Measurements from ENCODE around the gene CAVIN1.
"Not testable (repeated sequence)": the region's sequence is repeated elsewhere in the genome, so short reads cannot be mapped to it uniquely, and the experiment has no call there.

CAVIN1 gene

GRCh38 chr17:42378959-42379594 is 44.0 kb downstream of the CAVIN1 start:
- no peak for DNase-seq (ENCODE audit: low read depth, low spot score)

DNA sequence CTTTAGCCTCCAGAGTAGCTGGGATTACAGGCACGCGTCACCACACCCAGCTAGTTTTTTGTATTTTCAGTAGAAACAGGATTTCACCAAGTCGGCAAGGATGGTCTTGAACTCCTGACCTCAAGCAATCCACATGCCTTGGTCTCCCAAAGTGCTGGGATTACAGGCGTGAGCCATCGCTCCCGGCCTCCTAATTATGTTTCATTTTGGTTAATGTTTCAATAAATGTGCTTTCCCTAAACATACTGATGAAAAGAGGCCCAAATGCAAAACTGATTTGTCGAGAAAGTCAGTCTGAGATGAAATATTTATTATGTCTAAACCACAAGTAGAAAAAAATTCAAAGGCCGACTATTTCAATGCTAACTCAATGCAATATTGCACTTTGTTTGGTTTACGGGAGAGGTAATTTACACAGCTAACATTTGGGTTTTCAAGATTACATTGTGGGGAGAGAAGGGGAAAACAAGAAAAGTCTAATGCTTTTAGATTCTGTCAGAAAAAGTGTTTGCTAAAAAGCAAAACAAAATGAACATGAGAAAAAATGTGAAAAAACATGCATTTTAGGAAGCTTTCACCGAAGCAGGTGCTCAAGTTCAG is 44.6 kb downstream of the CAVIN1 start:
- DNase-seq (ENCODE audit: low read depth, low spot score), result no peak

DNA sequence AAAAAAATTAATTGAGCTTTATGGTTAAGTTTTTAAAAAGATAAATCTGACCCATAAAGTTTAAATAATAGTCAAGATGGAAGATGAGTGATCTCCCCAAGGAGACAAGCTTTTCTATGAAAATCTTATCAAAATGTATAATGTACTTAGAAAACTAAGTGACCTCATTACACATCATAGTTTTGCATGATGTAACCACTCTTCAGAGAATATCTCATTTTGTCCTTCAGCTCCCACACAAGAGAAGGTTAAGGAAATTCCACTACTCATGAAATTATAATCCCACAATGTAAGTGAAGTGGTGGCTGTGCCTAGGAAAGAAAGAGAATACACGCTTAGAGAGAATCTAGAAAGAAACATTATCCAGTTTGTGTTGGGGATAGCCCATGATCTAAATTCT is 49.2 kb downstream of the CAVIN1 start:
- DNase-seq (ENCODE audit: low read depth, low spot score), result no peak

DNA sequence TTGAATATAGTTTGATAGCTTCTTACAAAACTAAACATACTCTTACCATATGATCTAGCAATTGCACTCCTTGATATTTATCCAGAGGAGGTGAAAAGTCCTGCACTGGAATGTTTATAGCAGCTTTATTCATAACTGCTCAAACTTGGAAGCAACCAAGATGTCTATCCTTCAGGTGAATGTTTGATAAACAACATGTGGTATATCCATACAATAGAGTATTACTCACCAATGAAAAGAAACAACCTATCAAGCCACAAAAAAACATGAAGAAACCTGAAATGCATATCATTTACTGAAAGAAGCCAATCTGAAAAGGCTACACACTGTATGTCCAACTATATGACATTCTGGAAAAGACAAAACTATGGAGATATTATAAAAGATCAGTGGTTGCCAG is 50.9 kb downstream of the CAVIN1 start:
- no peak for DNase-seq (ENCODE audit: low read depth, low spot score)

DNA sequence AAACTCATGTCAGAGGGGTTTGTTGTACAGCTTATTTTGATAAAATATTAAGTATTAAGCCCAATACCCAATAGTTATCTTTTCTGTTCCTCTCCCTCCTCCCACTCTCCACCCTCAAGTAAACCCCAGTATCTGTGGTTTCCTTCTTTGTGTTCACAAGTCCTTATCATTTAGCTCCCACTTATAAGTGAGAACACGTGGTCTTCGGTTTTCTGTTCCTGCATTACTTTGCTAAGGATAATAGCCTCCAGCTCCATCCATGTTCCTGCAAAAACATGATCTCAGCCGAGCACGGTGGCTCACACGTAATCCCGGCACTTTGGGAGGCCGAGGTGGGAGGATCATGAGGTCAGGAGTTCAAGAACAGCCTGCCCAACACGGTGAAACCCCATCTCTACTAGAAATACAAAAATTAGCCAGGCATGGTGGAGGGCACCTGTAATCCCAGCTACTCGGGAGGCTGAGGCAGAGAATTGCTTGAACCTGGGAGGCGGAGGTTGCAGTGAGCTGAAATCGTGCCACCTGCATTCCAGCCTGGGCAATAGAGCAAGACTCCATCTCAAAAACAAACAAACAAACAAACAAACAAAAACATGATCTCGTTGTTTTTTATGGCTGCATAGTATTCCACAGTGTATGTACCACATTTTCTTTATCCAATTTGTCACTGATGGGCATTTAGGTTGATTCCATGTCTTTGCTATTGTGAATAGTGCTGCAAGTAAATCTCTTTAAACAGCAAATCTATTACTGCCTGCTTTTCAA is 54.1 kb downstream of the CAVIN1 start:
- DNase-seq (ENCODE audit: low read depth, low spot score), result not testable (repeated sequence)

DNA sequence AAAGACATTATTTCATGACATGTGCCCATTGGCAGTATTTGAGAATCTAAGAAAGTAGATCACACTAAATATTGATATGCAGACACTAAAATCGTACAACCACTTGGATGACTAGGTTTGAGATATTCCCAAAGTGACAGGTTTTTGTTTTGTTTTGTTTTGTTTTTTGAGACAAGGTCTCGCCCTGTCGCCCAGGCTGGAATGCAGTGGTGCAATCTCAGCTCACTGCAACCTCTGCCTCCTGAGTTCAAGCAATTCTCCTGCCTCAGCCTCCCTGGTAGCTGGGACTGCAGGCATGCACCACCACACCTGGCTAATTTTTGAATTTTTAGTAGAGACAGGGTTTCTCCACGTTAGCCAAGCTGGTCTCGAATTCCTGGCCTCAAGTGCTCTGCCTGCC is 54.7 kb downstream of the CAVIN1 start:
- not testable (repeated sequence) for DNase-seq (ENCODE audit: low read depth, low spot score)

GRCh38 chr17:42366176-42367023 is 56.7 kb downstream of the CAVIN1 start:
- DNase-seq (ENCODE audit: low read depth, low spot score), result not testable (repeated sequence)

GRCh38 chr17:42365136-42365535 is 57.9 kb downstream of the CAVIN1 start:
- no peak for DNase-seq (ENCODE audit: low read depth, low spot score)

DNA sequence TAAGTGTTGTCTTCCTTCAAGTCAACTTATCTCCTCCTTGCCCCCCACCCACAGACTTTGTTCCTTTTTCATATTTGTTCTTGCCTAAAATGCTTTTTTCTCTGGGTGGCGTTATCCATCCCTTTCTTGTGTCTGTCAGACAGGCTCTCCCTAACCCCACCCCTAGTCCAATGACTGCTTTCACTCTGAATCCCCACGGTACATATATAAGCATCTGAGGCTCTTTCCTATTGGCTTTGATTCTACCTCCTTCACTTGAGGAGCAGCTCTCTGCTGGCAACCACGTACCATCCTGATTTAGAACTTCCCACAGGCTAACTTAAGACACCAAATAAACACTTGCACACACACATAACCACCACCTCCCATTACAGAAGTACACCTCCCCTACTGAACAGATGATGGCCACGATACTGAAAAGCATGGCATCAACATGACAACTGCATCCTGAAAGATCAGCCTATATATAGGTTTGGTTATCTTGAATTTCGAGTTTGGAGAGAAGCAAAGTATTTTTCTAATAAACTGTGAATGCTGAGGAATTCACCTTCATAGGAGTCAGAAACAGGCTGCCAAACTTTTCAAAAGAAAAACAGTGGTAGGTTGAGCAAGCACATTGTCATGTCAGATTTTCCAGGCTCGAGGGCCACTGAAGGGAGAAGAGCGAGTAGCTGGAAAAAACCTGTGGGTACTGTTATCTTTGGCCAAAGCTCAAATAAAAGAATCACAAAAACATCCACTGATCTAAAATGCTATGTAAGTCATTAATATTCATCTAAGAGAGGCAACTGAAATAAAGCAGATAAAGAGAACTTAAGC is 59.1 kb downstream of the CAVIN1 start:
- no peak for DNase-seq (ENCODE audit: low read depth, low spot score)

DNA sequence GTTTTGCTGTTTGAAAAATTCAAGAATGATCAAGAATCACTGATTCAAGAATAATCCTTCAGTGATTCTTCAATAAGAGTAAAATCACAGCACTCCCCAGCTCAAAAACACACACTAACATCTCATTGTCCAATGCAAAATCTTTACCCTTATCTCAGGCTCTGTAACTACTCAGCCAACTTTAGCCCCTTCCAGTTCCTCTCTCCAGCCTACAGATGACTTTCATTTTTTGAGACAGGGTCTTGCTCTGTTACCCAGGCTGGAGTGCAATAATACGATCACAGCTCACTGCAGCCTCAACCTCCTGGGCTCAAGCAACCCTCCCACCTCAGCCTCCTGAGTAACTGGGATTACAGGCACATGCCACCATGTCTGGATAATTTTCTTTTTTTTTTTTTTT is 59.8 kb downstream of the CAVIN1 start:
- no peak for DNase-seq (ENCODE audit: low read depth, low spot score)

GRCh38 chr17:42362245-42362961 is 60.7 kb downstream of the CAVIN1 start:
- DNase-seq (ENCODE audit: low read depth, low spot score), result no peak

DNA sequence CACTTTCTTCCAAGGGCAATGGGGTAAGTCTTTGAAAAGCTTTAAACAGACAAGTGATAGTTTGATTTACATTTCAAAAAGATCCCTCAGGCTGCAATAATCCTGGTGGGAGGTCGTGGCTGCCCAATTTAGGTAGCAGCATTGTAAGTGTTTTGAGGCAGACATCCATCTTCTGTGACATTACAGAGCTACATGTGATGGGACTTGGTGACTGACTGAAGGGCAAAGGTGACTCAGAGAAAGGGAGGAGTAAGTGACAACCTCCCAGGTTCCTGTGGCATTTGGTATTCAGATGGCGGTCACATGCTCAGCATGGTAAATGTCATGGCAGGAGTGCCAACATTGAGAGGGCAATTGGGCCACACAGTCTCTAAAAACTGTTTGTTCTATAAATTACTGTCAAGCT is 61.3 kb downstream of the CAVIN1 start:
- no peak for DNase-seq (ENCODE audit: low read depth, low spot score)

- DNase-seq (ENCODE audit: low read depth, low spot score), result not testable (repeated sequence)
Measured at GRCh38 chr17:42360388-42360787, 62.7 kb downstream of the CAVIN1 start.

GRCh38 chr17:42359133-42359532 is 63.9 kb downstream of the CAVIN1 start:
- DNase-seq (ENCODE audit: low read depth, low spot score), result no peak

- no peak for DNase-seq (ENCODE audit: low read depth, low spot score)
Measured at GRCh38 chr17:42358434-42358833, 64.6 kb downstream of the CAVIN1 start.

GRCh38 chr17:42354956-42355843 is 67.9 kb downstream of the CAVIN1 start:
- DNase-seq (ENCODE audit: low read depth, low spot score), result no peak
